ENCODE data around the gene RHBDL2. TPM values are rescaled to one million over a fixed set of nuclear protein-coding genes. Genes with fewer than 3 reads are reported as not detected.
A peak's percentile ranks its signal among the peaks of the same experiment; 100 is the strongest.

The RHBDL2 gene
- total RNA-seq, 1 donor from 2014 or later = not detected

DNA sequence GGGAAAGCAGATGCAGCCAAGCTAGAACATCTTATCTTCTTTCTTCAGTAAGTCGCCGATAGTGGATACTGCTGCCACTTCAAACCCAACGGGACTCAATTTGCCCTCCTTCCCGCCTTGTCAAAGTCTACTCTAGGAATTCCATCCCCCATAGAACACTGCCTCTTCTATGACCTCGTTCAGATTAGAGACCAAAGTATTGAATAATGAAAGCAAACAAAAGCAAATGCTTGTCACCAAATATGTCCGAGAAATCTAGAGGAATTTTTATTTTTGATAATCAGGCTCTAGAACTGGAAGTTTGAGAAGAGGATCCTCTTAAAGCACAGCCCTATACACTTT lies 81.2 kb downstream of the RHBDL2 start:
- Mint-ChIP-seq H3K27ac (peak overlapping the region; percentile 90), H3K27me3 (no peaks in the 10 kb centered on the region), H3K4me3 (ENCODE audit: low read depth) (peak overlapping the region; percentile 91), H3K4me1 (ENCODE audit: low read depth) (peaks cover 24% of the 10 kb centered on the region), H3K9me3 (ENCODE audit: low read depth) (no peaks in the 10 kb centered on the region), H3K36me3 (ENCODE audit: insufficient read depth) (peaks cover 3% of the 10 kb centered on the region)
- no peak for DNase-seq (ENCODE audit: low spot score, unreplicated experiment)
- TF ChIP-seq, protein P1, sequence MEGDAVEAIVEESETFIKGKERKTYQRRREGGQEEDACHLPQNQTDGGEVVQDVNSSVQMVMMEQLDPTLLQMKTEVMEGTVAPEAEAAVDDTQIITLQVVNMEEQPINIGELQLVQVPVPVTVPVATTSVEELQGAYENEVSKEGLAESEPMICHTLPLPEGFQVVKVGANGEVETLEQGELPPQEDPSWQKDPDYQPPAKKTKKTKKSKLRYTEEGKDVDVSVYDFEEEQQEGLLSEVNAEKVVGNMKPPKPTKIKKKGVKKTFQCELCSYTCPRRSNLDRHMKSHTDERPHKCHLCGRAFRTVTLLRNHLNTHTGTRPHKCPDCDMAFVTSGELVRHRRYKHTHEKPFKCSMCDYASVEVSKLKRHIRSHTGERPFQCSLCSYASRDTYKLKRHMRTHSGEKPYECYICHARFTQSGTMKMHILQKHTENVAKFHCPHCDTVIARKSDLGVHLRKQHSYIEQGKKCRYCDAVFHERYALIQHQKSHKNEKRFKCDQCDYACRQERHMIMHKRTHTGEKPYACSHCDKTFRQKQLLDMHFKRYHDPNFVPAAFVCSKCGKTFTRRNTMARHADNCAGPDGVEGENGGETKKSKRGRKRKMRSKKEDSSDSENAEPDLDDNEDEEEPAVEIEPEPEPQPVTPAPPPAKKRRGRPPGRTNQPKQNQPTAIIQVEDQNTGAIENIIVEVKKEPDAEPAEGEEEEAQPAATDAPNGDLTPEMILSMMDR (IDR thresholded peaks at IDR 0.05; ENCODE audit: unreplicated experiment) = no peak

DNA sequence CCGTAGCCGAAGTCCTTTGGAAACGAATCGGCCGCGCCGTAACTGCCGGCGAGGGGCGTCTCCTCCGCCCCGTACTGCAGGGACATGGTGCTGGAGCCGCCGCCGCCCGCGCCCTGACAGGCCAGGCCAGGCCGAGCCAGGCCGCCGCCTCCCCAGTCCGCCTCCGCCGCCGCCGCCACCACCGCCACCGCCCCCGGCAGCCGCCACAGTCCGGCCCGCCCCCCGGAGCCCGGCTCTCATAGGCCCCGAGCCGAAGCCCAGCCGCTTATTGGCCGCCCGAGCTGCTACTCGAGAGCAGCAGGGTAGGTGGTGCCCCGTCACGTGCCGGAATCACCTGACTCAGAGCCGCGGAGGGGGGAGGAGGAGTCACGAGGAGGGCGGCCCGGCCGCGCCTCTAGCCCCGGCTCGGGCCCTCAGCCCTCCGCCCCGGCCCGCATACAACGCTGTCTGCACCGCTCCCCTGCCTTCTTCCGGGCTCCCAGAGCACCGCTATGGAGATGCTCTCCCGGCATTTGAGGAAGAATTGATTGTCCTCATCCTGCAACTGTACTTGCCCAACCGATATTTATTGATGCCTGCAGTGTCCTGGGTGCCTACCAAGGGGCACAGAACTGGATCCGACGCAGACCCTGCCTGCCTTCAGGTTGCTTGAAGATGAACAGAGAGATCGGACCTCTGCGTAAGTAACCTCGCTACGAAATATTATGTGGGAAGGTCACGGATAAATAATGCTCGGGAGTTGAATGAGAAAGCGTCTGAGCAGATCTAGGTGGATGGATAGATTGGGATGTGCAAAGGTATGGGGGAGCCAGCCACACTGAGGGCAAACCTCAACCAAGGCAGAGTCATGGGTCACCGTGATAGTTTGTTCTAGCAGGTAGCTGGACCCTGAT lies 81.8 kb downstream of the RHBDL2 start, which contains the start of gene RRAGC:
Gene RRAGC, minus strand, starts transcription at position 212 of the 893 bp plus-strand sequence. Its CDS starts 126 bp downstream, at position 86.
- peak; percentile 98 for DNase-seq (ENCODE audit: low spot score, unreplicated experiment)
- no peaks in the 10 kb centered on the region for H3K27me3 Mint-ChIP-seq
- H3K27ac Mint-ChIP-seq = peak within 1 kb of the TSS; percentile 94
- H3K36me3 Mint-ChIP-seq (ENCODE audit: insufficient read depth) = peaks cover 7% of the 10 kb centered on the region
- TF ChIP-seq, protein P1 (IDR thresholded peaks at IDR 0.05; ENCODE audit: unreplicated experiment) = no peak
- H3K4me3 Mint-ChIP-seq (ENCODE audit: low read depth) = peak within 1 kb of the TSS; percentile 91
- no peaks in the 10 kb centered on the region for H3K9me3 Mint-ChIP-seq (ENCODE audit: low read depth)
- peaks cover 24% of the 10 kb centered on the region for H3K4me1 Mint-ChIP-seq (ENCODE audit: low read depth)

DNA sequence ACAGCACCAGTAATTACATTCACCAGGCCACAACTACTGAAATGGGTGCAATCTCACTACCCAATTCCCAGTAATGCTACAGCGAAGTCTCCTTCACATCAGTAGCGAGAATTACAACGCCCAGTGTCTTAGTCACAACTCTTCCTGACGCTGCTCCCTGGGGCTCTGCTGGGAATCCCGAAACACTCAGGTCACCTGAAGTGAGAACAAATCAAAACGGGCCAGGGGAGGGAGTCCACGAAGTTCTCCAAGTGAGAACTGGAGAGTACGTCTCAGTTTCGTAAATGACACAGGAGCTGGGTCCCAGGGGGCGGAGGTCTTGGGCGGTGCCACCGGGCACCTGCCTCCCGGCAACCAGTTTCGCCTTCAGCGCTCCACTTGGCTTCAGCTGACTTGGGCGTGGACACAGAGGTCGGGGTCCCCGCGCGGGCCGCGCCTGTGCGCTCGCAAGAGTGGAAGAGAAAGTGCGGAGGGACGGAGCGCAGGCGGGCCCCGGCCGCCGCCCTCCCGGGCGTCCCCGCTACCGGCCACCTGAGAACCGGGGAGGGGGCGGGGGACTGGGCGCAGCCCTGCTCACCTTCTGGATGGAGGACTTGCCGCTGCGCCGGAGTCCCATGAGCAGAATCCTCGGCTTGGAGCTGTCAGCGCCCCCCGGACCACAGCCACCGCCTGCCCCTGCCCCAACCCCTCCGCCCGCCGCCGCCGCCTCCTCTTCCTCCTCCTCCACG lies 82.6 kb downstream of the RHBDL2 start:
- Mint-ChIP-seq H3K4me3 (ENCODE audit: low read depth) (peak overlapping the region; percentile 91), H3K27me3 (no peaks in the 10 kb centered on the region), H3K36me3 (ENCODE audit: insufficient read depth) (peaks cover 8% of the 10 kb centered on the region), H3K9me3 (ENCODE audit: low read depth) (no peaks in the 10 kb centered on the region), H3K27ac (peak overlapping the region; percentile 94), H3K4me1 (ENCODE audit: low read depth) (peaks cover 24% of the 10 kb centered on the region)
- DNase-seq (ENCODE audit: low spot score, unreplicated experiment) = no peak
- TF ChIP-seq, protein P1 (IDR thresholded peaks at IDR 0.05; ENCODE audit: unreplicated experiment) = no peak

DNA sequence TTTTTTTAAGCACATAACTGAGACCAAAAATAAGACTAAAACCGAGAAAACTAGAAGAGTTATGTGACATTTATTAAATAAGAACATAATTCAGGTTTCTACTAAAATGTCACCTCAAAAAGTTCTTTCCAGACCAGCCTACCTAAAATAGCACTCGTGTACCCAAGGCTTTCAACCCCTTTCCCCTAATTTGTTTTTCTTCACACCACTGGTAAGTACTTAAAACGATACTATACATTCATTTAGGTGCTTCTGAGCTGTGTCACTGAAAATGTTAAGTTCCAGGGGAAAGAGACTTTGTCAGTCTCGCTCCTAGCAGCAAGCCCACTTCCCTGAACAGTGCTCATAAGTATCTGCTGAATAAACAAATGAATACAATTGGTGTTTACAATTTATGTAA lies 88.8 kb downstream of the RHBDL2 start:
- H3K4me1 Mint-ChIP-seq (ENCODE audit: low read depth) = peaks cover 5% of the 10 kb centered on the region
- H3K9me3 Mint-ChIP-seq (ENCODE audit: low read depth) = no peaks in the 10 kb centered on the region
- H3K36me3 Mint-ChIP-seq (ENCODE audit: insufficient read depth) = peaks cover 19% of the 10 kb centered on the region
- TF ChIP-seq, protein P1 (IDR thresholded peaks at IDR 0.05; ENCODE audit: unreplicated experiment) = no peak
- DNase-seq (ENCODE audit: low spot score, unreplicated experiment) = no peak
- H3K4me3 Mint-ChIP-seq (ENCODE audit: low read depth) = no peak overlapping the region
- H3K27ac Mint-ChIP-seq = no peak overlapping the region
- H3K27me3 Mint-ChIP-seq = no peaks in the 10 kb centered on the region

DNA sequence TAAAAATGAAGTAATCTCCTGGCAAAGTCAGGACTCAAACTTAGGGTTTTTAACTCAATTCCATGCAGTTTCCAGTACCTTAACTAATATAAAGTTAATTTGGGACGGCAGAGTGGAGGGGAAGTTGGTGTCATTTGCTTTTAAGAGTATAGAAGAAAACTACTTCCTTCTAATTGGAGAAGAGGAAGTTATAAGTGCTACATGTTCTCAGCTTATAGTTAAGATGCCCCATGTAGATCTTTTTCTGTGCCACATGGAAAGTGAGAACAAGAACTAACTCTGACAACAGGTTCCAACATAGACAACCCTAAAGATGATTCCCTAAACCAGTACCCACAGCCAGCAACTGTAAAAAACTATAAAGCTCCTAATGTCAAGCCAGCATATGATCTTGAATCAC lies 93.6 kb downstream of the RHBDL2 start:
- peaks cover 3% of the 10 kb centered on the region for H3K4me1 Mint-ChIP-seq (ENCODE audit: low read depth)
- no peak overlapping the region for H3K4me3 Mint-ChIP-seq (ENCODE audit: low read depth)
- TF ChIP-seq, protein P1 (IDR thresholded peaks at IDR 0.05; ENCODE audit: unreplicated experiment) = no peak
- H3K27me3 Mint-ChIP-seq = no peaks in the 10 kb centered on the region
- DNase-seq (ENCODE audit: low spot score, unreplicated experiment) = no peak
- H3K9me3 Mint-ChIP-seq (ENCODE audit: low read depth) = no peaks in the 10 kb centered on the region
- no peak overlapping the region for H3K27ac Mint-ChIP-seq
- H3K36me3 Mint-ChIP-seq (ENCODE audit: insufficient read depth) = peaks cover 36% of the 10 kb centered on the region

Measured in progenitor cell of endocrine pancreas (in vitro differentiated cells).